Measurements from ENCODE around the gene XKR8. TPM values are rescaled to one million over a fixed set of nuclear protein-coding genes. Genes with fewer than 3 reads are reported as not detected.

The XKR8 gene
- total and polyA plus RNA-seq, 2 donors (not counting 1 experiment from before 2014, with no cell fraction given): 5.5 to 9.2 TPM

- no peak overlapping the region for H2AFZ ChIP-seq (ENCODE audit: low read length)
Observed at GRCh38 chr1:27952147-27952546, 7.6 kb upstream of the XKR8 start.

DNA sequence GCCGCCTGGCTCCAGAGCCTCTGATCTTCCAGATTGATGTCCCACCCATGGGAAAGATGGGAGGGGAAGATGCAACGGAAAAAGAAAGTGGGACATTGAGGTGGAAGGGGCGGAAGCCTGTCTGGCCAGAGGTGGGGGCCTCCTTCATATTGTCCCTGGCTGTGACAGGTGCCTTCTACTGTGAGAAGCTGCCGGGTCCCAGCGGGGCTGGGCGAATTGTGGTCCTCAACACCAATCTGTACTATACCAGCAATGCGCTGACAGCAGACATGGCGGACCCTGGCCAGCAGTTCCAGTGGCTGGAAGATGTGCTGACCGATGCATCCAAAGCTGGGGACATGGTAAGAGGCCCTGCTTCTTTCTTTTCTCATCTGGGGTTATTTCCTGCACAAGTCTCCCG lies 5.6 kb upstream of the XKR8 start:
- no peak for DNase-seq (ENCODE audit: low read depth in 2 of 2)
- no peak for TF ChIP-seq CTCF (conservative IDR thresholded peaks at IDR 0.05 in 1 of 2, IDR thresholded peaks at IDR 0.05 in 1 of 2; ENCODE audit: low read depth in 1 of 2, low read length in 2 of 2)
- TF ChIP-seq EZH2 (IDR thresholded peaks at IDR 0.05; ENCODE audit: low read length, missing control alignments): no peak

More at GRCh38 chr1:27952147-27952546, 7.6 kb upstream of the XKR8 start:
- no peaks in the 10 kb centered on the region for H4K20me1 ChIP-seq (ENCODE audit: control insufficient read depth, extremely low read depth, insufficient read depth, low read length)
- no peaks in the 10 kb centered on the region for H3K9me3 ChIP-seq (ENCODE audit: control insufficient read depth, insufficient read depth, low read depth, low read length)
- H3K4me1 ChIP-seq (ENCODE audit: control insufficient read depth, extremely low read depth, insufficient read depth, low read length): no peaks in the 10 kb centered on the region
- H3K36me3 ChIP-seq (ENCODE audit: control insufficient read depth, insufficient read depth, low read length): no peaks in the 10 kb centered on the region
- H3K9ac ChIP-seq (ENCODE audit: insufficient read depth, low read length): no peak overlapping the region
- DNase-seq (ENCODE audit: low read depth in 2 of 2): no peak
- H3K79me2 ChIP-seq (ENCODE audit: control insufficient read depth, insufficient read depth, low read length): no peaks in the 10 kb centered on the region
- H3K27me3 ChIP-seq (ENCODE audit: control insufficient read depth, insufficient read depth, low read length): peaks cover 6% of the 10 kb centered on the region
- TF ChIP-seq EZH2 (IDR thresholded peaks at IDR 0.05; ENCODE audit: low read length, missing control alignments) (no peak), CTCF (conservative IDR thresholded peaks at IDR 0.05 in 1 of 2, IDR thresholded peaks at IDR 0.05 in 1 of 2; ENCODE audit: low read depth in 1 of 2, low read length in 2 of 2) (no peak)
- H3K4me3 ChIP-seq (replicated peaks in 1 of 4; ENCODE audit: control extremely low read depth in 1 of 4, insufficient read depth in 1 of 4, low read depth in 3 of 4, low read length in 4 of 4): no peak overlapping the region
- no peak overlapping the region for H3K27ac ChIP-seq (ENCODE audit: insufficient read depth, low read length)
- H3K4me2 ChIP-seq (ENCODE audit: extremely low read depth, insufficient read depth, low read length): no peak overlapping the region

DNA sequence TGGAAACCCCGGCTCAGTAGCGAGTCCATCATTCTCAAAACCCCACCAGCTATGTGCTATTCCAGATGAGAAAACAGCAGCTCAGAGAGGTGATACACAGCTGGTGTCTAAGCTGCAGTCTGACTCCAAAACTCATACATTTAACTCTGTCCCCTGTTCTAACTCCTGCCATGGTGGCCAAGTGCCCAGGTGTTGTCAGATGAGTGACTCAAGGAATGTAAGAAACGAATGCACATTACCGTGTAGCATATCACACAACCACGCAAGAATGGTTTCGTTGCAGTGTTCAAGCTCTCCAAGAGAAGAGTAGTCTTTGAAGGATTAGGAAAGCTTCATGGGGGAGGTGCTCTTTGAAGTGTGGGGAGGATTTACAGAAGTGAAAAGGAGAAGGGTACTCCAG lies 4.7 kb upstream of the XKR8 start:
- TF ChIP-seq EZH2 (IDR thresholded peaks at IDR 0.05; ENCODE audit: low read length, missing control alignments) (no peak), CTCF (conservative IDR thresholded peaks at IDR 0.05 in 1 of 2, IDR thresholded peaks at IDR 0.05 in 1 of 2; ENCODE audit: low read depth in 1 of 2, low read length in 2 of 2) (no peak)
- H3K9ac ChIP-seq (ENCODE audit: insufficient read depth, low read length): no peak overlapping the region

More for the DNA sequence above, 5.6 kb upstream of the XKR8 start:
- Histone ChIP-seq H3K27me3 (ENCODE audit: control insufficient read depth, insufficient read depth, low read length) (peaks cover 2% of the 10 kb centered on the region), H3K4me2 (ENCODE audit: extremely low read depth, insufficient read depth, low read length) (no peak overlapping the region), H2AFZ (ENCODE audit: low read length) (no peak overlapping the region), H3K9ac (ENCODE audit: insufficient read depth, low read length) (no peak overlapping the region), H4K20me1 (ENCODE audit: control insufficient read depth, extremely low read depth, insufficient read depth, low read length) (no peaks in the 10 kb centered on the region), H3K9me3 (ENCODE audit: control insufficient read depth, insufficient read depth, low read depth, low read length) (no peaks in the 10 kb centered on the region), H3K36me3 (ENCODE audit: control insufficient read depth, insufficient read depth, low read length) (no peaks in the 10 kb centered on the region), H3K27ac (ENCODE audit: insufficient read depth, low read length) (no peak overlapping the region), H3K4me1 (ENCODE audit: control insufficient read depth, extremely low read depth, insufficient read depth, low read length) (no peaks in the 10 kb centered on the region), H3K4me3 (replicated peaks in 1 of 4; ENCODE audit: control extremely low read depth in 1 of 4, insufficient read depth in 1 of 4, low read depth in 3 of 4, low read length in 4 of 4) (no peak overlapping the region), H3K79me2 (ENCODE audit: control insufficient read depth, insufficient read depth, low read length) (no peaks in the 10 kb centered on the region)

More for the DNA sequence above, 4.7 kb upstream of the XKR8 start:
- H3K36me3 ChIP-seq (ENCODE audit: control insufficient read depth, insufficient read depth, low read length): no peaks in the 10 kb centered on the region
- no peak overlapping the region for H3K27ac ChIP-seq (ENCODE audit: insufficient read depth, low read length)
- H3K79me2 ChIP-seq (ENCODE audit: control insufficient read depth, insufficient read depth, low read length): no peaks in the 10 kb centered on the region
- H3K9me3 ChIP-seq (ENCODE audit: control insufficient read depth, insufficient read depth, low read depth, low read length): no peaks in the 10 kb centered on the region
- DNase-seq (ENCODE audit: low read depth in 2 of 2): no peak
- H4K20me1 ChIP-seq (ENCODE audit: control insufficient read depth, extremely low read depth, insufficient read depth, low read length): no peaks in the 10 kb centered on the region
- no peak overlapping the region for H3K4me2 ChIP-seq (ENCODE audit: extremely low read depth, insufficient read depth, low read length)
- H2AFZ ChIP-seq (ENCODE audit: low read length): no peak overlapping the region
- peaks cover 2% of the 10 kb centered on the region for H3K27me3 ChIP-seq (ENCODE audit: control insufficient read depth, insufficient read depth, low read length)
- no peak overlapping the region for H3K4me3 ChIP-seq (replicated peaks in 1 of 4; ENCODE audit: control extremely low read depth in 1 of 4, insufficient read depth in 1 of 4, low read depth in 3 of 4, low read length in 4 of 4)
- no peaks in the 10 kb centered on the region for H3K4me1 ChIP-seq (ENCODE audit: control insufficient read depth, extremely low read depth, insufficient read depth, low read length)
